ENCODE data around the gene ZNF337. TPM values are rescaled to one million over a fixed set of nuclear protein-coding genes. Genes with fewer than 3 reads are reported as not detected.

Gene ZNF337
- 8.4 and 14.1 TPM in 2 replicates for total RNA-seq

GRCh38 chr20:25696371-25697131 is at the start of gene ZNF337:
Gene ZNF337, minus strand, starts transcription at chr20:25696853. Its CDS starts 10,436 bp downstream, at chr20:25686417.

Small RNA genes lying within 50 kb of the gene (small RNA-seq; reads per million reads assigned to genes)
- gene RN7SL594P: not detected

Other genes starting within 250 kb of the ZNF337 start
- gene NINL, start 111.3 kb downstream of the ZNF337 start, total RNA-seq: 8.6 and 11.5 TPM in 2 replicates
- gene NANP, start 72.8 kb downstream of the ZNF337 start, total RNA-seq: 11.5 and 11.8 TPM in 2 replicates